Right renal cortex interstitium (tissue), 3 donors: ENCODE results near the gene RBFOX1. TPM values are rescaled to one million over a fixed set of nuclear protein-coding genes. Genes with fewer than 3 reads are reported as not detected.

Source experiments
- DNase-seq, 3 donors: peaks; one replicate each; pipeline ENCODE4 v3.0.0-alpha.2; 2013; ENCODE audit warnings: low read depth in 3 of 3, low spot score in 2 of 3
- polyA plus RNA-seq, 3 donors: library from polyadenylated mRNA; unstranded; fragments of 120-200 nt; gene quantifications; one replicate each; pipeline ENCODE4 v1.2.1, GENCODE V29; 2013; ENCODE audit not compliant: insufficient read length in 3 of 3

RBFOX1 gene
- polyA plus RNA-seq, 3 donors = 1.7 to 3.4 (median 2.7) TPM

GRCh38 chr16:7650431-7650830 is 317.8 kb downstream of the RBFOX1 start:
- DNase-seq = no peak

GRCh38 chr16:7651803-7652570 is 319.3 kb downstream of the RBFOX1 start:
- no peak for DNase-seq

- DNase-seq = no peak
Observed at GRCh38 chr16:7653746-7654461, 321.3 kb downstream of the RBFOX1 start.

DNA sequence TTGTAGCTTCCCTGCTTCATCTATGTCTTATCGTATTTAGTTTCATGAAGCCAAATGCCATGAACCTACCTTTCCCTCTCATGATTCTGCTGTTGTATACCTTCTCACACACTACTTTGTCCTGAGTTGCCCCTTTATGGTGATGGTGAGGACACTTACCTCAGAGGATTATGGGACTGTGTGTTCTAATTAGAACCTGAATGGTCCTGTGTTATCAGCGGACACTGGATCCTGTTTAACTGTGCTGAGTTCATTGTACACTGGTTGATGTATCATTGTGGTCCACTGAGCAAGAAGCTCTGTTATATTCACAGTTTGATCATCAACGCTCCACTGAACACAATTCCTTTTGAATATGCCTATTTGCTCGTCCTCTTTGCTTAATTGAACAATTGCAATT is 343.0 kb downstream of the RBFOX1 start:
- no peak for DNase-seq

DNA sequence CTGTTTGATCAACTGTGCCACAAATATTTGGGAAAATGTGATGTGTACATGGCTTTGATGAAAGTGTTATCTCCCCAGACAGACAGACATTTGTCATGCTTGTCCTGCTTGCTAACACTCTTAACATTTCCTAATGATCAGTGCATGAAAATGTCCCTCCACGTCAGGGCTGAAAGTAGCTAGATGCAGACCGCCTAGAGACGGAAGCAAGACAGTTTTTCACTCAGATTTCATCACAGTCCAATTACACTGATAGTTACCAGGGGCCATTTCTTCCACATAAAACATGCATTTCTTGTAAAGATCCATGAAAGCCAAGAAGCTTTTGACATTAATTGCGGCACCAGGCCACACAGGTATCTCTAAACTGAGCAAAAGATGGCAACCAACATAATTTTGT is 347.7 kb downstream of the RBFOX1 start:
- DNase-seq = no peak

DNA sequence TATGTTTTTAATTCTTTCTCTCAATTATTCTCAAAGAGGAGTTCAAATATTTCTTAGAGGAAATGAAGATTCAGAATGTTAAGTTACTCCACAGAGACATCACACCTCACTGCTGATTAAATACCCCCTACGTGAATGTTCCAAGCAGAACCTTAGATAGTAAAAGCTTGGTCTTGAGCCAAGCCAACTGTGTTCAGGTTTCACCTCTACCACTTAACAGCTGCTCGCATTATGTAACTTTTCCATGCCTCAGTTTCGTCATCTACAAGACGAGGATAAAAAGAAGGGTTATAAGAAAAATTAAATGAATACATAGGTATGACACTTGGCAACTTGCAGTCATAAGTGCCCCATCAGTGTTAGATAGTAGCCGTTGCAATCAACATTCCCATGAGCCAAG is 356.2 kb downstream of the RBFOX1 start:
- no peak for DNase-seq

DNA sequence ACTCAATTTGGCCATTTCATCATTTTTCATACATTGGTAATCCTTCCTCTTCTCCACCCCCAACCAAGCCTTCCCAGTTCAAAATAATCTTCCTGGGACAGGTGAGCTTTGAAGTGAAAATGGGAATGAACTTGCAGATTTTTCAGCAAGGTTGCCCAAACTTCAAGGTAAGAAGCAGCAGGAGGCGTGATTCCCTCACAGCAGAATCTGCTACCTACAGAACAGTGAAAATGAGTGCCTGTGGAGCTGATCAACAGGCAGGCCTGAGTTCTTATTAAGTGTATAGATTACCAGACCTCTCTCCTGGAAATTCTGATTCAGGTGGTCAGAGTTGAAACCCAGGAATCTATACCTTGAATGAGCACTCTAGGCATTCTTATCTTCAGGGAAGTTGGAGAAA is 356.6 kb downstream of the RBFOX1 start:
- no peak for DNase-seq

GRCh38 chr16:7691533-7691932 is 358.9 kb downstream of the RBFOX1 start:
- no peak for DNase-seq

DNA sequence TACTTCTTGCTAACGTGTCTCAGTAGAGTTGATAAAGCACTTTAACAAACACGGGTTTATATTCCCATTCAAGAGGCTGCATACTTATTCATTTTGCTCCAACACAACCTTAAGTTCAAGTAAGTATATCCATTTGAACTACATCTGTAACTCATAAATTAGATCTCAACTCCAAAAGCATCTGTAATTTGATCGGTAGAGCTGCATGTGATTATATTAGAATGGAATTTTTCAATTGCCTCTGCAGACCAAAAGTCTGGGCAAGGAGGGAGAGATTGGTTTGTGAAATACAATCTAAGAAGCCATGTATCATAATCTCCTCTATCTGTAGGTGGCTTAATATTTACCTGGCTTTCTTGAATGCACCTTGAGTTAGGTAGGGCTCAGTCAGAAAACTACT is 371.0 kb downstream of the RBFOX1 start:
- DNase-seq = no peak

GRCh38 chr16:7705885-7706284 is 373.2 kb downstream of the RBFOX1 start:
- DNase-seq = no peak

DNA sequence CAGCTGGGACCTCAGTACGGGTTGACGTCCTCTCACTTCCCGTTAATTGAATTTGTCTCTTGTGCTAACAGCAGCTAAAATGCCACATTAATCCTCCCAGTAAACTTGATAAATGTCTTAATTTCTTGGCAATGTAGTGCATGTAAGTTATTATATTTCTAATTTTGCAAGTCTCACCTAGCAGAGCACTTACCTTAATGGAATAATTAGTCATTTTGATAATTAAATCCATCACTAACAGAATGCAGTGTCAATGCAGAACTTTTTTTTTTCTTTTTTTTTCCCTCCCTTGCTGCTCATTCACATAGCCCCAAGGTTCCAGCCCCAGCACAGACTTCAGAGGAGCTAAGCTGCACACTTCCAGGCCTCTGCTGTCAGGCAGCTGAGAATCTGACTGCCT is 376.5 kb downstream of the RBFOX1 start:
- no peak for DNase-seq

DNA sequence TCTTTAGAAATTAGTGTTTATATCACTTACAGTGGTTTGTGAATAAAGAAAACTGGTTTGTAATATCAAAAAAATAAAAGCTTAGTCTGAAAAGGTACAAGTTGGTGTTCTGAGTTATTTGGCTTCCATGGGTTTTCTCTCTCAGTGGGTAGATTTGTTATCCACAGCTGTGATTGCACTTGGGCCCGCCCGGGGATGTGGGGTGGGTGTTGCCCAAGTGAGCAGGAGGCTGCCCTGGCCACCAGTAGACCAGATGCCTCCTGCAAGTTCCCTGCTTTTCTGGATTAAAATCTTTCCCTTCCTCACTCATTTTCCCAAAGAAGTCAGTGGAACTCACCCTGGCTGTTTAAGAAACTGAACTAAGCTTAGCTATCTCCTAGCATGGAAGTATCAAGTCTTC is 380.6 kb downstream of the RBFOX1 start:
- DNase-seq = no peak

DNA sequence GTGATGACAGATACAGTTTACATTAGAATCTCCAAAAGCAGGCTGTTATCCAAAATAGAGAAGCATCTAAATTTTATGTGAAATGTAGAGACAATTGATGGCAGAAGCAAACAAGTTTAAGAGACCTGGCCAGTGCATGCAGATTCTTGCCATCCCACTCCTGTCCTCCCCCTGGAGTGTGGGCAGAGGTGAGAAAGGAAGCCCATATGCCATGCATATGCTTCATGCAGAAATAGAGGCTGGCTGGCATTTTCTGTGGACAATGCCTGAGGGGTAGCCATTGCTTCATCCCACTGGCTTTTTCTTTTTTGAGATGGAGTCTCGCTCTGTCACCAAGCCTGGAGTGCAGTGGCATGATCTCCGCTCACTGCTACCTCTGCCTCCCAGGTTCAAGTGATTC is 382.1 kb downstream of the RBFOX1 start:
- DNase-seq = no peak

DNA sequence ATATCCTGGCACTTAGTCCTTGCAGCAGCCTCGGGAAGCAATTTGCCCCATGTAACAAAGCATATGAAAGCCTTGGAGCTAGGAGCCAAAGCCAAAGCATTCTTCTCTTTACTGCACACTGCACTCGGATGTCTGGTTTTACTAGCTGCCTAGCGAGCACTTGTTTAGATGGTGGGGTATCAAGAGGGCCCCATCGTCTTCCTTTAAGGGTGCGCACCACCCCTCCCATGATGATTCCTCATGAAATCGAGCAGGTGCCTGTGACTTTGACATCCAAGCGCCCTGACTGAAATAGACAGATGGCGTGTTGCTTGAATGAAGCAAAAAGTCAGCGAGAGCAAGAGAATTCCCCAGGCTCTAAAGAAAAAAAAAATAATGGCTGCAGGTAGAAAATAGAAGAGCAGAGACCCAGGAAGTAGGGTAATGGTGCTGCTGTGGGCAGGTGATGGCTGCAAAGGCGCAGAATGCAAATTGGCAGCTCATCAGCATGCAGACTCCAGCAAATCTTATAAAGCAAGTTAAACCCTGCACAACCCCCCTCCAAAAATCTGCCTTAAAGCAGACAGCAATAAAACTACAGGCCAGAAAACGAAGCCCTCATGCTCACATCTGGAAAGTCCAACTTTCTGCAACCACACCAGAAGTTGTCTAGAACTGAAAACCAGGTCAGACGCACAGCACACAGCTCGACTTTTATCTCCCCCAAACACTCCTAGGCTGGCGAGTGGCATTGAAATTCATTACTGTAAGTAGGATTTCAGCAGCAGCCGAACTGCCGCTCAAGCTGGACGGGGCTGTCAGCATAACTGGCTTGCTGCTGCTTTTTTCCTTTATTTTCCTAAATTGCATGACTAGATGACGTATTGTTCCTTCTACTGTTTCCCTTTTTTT is 384.3 kb downstream of the RBFOX1 start:
- no peak for DNase-seq

- no peak for DNase-seq
Observed at GRCh38 chr16:7722761-7723160, 390.1 kb downstream of the RBFOX1 start.

GRCh38 chr16:7731141-7731540 is 398.5 kb downstream of the RBFOX1 start:
- no peak for DNase-seq

DNA sequence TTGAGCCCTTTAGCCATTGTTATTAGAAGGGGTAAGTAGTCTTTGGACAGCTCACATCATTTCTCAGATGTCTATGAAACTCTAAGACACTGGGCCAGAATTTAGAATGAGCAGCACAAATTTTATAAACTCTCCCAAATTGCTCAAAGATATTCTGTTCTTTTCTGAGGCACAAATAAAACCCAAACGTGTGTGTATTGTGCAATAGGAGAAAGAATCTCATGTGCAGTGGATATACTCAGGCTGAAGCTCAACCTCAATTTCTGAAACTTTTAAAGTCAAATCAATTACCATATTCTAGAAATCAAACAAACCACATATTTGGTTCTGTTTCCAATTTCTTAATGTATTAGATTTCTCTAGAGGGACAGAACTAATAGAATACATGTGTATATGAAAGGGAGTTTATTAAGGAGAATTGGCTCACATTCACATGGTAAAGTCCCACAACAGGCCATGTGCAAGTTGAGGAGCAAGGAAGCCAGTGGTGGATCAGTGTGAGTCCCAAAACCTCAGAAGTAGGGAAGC is 403.6 kb downstream of the RBFOX1 start:
- no peak for DNase-seq

DNA sequence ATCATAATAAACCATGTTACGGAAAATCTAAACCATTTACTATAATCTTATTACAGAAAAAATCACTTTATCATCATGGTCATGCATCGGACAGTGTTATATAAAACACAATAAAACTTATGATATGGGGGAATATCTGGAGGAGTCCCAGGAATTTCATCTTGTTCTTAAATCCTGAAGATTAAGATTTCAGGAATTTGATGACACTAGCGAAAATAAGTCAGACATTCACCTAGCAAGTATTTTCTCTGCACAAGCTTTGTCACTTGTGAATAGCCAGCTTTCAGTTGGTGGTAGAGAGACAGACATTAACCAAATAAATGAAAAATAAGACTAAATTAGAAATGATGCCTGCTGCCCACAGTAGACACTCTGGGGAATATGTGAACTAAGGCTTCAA is 410.0 kb downstream of the RBFOX1 start:
- DNase-seq = no peak

DNA sequence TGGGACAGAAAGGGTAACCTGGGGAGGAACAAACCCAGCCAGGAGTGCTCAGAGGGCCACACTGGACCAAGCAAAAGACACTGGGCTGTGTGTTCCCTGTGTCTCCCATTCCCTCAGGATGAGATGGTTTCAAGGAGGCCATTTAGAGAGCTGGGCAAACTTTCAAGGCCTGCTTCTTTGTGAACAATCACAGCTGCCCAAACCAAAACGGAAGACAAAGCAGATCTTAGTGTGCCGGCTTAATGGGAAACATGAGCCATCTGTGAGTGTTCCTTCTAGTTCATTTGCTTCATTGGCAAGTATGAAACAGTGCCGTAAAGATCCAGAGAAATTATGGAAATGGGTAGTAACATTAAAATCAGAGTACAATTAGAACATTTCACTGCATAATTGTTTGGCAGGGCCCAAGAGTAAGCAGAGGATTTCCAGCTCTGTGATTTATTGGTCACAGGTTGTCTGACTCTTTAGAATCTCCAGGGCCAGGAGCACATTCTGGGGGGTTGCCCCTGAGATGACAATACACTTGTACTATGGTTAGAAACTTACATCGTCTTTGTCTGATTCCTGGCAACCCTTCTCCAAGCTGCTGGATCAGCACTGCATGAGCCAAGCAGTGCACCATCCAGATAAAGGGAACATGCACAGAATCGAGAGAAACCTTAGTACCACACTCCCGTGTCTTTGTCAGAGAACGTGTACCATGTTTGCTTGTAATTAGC is 412.1 kb downstream of the RBFOX1 start:
- no peak for DNase-seq

DNA sequence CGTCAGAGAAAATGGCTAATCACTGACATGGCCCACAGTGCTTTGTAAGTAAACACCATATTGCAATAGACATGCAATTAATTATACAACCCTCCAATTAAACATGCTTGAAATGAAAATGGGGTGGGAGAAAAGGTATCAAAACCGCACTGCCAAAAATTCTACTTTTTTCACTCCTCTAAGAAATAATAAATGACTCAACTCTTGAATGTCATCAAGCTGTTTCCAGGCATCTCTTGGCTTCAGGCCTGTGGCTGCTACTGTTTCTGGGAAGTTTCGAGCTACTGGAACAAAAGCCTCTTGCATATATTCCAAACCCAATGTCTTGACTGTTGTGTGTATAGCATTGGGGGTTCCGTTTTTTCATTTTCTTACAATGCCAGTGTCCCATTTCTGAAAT is 412.6 kb downstream of the RBFOX1 start:
- no peak for DNase-seq
